Peyer's patch (tissue), 4 donors: ENCODE measurements around the gene ANKLE2.

Experiments
- POLR2A ChIP-seq, 2 donors: fragments of 450-650 bp; IDR thresholded peaks; one replicate each; pipeline ENCODE4 v1.5.1; 2017; ENCODE audit warnings: antibody characterized with exemption in 2 of 2, mild to moderate bottlenecking in 2 of 2, moderate library complexity in 2 of 2
- TF ChIP-seq, protein P1 (sequence below), 6 experiments: fragments of 450-650 bp in 4 of 6; fragments of 200-600 bp in 2 of 6; sonication (generic) in 1 of 6; IDR thresholded peaks; one replicate each; pipeline ENCODE4 v1.5.1; 2017 to 2019; ENCODE audit warnings: antibody characterized with exemption in 6 of 6, mild to moderate bottlenecking in 3 of 6, moderate library complexity in 1 of 6

DNA sequence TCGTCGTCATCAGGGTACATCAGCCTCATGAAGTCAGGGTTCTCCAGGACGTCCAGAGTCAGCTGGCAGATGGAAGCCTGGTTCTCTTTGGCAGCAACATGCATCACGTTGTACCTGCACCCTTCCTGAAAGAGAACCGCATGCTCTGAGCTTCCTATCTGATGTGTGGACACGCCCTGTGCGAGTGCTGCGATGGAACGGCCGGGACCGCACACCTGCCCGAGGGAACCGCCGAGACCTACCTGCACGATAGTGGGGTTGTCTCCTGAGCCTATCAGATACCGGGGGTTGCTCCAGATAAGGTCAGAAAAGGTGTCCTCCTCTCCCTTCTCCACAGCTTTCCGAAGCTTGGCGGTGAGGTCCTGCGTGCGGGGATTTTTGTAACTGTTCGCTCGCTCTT is 13.7 kb downstream of the ANKLE2 start:
- TF ChIP-seq, protein P1, sequence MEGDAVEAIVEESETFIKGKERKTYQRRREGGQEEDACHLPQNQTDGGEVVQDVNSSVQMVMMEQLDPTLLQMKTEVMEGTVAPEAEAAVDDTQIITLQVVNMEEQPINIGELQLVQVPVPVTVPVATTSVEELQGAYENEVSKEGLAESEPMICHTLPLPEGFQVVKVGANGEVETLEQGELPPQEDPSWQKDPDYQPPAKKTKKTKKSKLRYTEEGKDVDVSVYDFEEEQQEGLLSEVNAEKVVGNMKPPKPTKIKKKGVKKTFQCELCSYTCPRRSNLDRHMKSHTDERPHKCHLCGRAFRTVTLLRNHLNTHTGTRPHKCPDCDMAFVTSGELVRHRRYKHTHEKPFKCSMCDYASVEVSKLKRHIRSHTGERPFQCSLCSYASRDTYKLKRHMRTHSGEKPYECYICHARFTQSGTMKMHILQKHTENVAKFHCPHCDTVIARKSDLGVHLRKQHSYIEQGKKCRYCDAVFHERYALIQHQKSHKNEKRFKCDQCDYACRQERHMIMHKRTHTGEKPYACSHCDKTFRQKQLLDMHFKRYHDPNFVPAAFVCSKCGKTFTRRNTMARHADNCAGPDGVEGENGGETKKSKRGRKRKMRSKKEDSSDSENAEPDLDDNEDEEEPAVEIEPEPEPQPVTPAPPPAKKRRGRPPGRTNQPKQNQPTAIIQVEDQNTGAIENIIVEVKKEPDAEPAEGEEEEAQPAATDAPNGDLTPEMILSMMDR (IDR thresholded peaks at IDR 0.05) = no peak
- no peak for TF ChIP-seq POLR2A (IDR thresholded peaks at IDR 0.05)
